Left lobe of liver (tissue), 2 donors: Measurements from ENCODE around the gene ERVH48-1. TPM values are rescaled to one million over a fixed set of nuclear protein-coding genes. Genes with fewer than 3 reads are reported as not detected.
"Not testable (repeated sequence)": the region's sequence is repeated elsewhere in the genome, so short reads cannot be mapped to it uniquely, and the experiment has no call there.

ENCODE experiments used
- ATAC-seq: fragments of 200-7000 bp; cut with Tn5 transposase; one replicate; pipeline ENCODE4 v1.9.1; 2020; ENCODE audit warnings: mild to moderate bottlenecking, moderate library complexity
- DNase-seq: peaks from one replicate; pipeline ENCODE4 v3.0.0-alpha.2; 2020; ENCODE audit warnings: low spot score
- total RNA-seq: library from RNA; stranded (reverse); gene quantifications from one replicate; pipeline ENCODE4 v1.2.1, GENCODE V29; 2021
- donor health status: DM: no; HTN: no; CAD: no; lungs with moderate emphysema.
- donor health status: DM: no; HTN: yes; CAD: no.

ERVH48-1 gene
- total RNA-seq, 1 donor from 2014 or later: not detected

DNA sequence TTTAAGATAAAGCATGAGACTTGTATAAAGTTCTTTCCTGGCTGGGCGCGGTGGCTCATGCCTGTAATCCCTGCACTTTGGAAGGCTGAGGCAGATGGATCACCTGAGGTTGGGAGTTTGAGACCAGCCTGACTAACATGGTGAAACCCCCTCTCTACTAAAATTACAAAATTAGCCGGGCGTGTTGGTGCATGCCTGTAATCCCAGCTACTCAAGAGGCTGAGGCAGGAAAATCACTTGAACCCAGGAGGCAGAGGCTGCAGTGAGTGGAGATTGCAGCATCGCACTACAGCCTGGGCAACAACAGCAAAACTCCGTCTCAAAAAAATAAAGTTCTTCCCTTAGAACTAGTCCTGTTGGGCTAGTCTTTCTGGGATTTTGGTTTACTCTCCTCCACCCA lies 13.5 kb downstream of the ERVH48-1 start:
- not testable (repeated sequence) for ATAC-seq, DNase-seq

DNA sequence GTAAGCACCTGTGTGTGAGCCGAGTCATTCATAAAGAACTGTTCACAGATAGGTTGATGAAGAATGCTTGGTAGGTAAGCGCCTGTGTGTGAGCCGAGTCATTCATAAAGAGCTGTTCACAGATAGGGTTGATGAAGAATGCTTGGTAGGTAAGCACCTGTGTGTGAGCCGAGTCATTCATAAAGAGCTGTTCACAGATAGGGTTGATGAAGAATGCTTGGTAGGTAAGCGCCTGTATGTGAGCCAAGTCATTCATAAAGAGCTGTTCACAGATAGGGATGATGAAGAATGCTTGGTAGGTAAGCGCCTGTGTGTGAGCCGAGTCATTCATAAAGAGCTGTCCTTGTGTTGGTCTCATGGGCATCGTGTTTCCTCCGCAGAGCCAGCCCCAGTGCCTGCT lies 16.9 kb downstream of the ERVH48-1 start:
- not testable (repeated sequence) for DNase-seq, ATAC-seq

GRCh38 chr21:42906233-42906632 lies 19.2 kb downstream of the ERVH48-1 start:
- DNase-seq: no peak
- ATAC-seq: no peak

- ATAC-seq: no peak
- no peak for DNase-seq
Observed at GRCh38 chr21:42905195-42905594, 20.2 kb downstream of the ERVH48-1 start.

DNA sequence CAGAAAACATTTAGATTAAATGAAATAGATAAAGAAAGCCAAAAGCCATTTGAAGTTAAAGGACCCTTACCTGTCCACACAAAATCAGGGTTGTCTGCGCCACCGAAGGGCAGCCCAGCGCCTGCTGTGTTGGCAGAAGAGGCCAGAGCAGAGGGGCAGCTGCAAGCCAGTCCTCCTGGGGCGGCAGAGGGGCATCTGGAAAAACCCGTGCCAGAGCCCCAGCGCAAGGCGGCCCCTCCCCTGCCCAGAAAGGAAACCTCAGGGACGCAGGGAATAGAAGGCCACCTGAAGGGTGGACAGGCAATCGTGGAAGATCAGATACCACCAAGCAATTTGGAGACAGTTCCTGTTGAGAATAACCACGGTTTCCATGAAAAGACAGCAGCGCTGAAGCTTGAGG lies 21.6 kb downstream of the ERVH48-1 start:
- DNase-seq: no peak

DNA sequence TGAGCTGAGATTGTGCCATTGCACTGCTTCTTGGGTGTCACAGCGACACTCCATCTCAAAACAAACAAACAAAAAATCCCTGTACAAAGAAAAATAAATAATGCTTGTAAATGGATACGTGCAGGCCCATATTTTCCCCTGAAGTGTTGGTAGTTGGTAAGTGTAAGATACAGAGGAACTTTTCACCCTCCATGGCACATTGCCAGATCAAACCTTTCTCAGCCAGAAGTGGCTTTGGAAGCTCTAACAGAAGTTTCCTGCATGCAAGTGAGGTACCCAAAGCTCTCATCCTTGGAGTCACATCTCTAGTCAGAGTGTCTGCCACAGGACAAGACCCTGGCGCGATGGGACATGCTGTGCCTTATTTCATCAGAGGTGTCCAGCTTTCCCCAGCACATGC lies 25.0 kb downstream of the ERVH48-1 start:
- no peak for DNase-seq
- ATAC-seq: no peak

More for the DNA sequence above, 21.6 kb downstream of the ERVH48-1 start:
- no peak for ATAC-seq

DNA sequence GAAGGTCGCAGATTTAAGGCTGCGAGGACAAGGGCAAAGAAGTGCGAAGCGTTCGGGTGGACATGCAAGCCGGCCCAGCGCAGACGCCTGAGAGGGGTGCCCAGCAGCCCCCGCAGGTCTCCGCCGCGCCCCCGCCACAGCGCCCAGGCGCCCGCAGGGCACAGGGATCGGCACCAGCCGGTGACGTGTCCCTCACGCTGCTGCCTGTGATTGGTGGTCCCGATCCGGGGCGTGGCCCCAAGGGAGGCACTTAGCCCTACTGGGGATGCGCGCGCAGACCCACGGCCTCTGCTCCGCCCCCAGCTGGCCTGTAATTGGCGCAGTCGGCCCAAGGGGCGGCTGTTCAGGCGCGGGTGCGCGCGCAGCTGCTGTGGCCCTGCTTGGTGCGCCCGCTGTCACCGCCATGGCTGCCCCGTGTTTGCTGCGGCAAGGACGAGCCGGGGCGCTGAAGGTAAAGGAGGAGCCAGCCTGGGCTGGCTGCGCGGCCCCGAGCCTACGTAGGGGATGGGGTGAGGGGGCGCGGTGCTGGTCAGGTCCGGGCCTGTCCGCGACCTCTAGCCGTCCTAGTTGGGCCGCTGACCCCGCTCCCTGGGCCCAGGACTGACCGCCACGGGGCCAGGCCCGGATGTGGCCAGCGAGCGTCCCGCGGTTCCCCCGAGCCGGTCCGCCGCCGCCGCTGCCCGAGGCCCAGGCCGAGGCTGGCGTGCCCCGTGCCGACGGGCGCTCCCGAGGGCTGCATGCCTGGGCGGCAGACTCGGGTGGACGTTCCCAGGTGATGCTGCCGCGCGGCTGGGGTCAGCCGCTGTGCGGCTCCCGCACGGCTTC lies 32.3 kb downstream of the ERVH48-1 start, which contains the start of gene NDUFV3:
NDUFV3 (plus strand) TSS at position 379 of the 825 bp plus-strand sequence; CDS start at position 404, 25 bp downstream.
- DNase-seq (peak; percentile 100), ATAC-seq (peak; percentile 93)

- peak; percentile 46 for ATAC-seq
Observed at GRCh38 chr21:42892582-42892930, 32.9 kb downstream of the ERVH48-1 start.

DNA sequence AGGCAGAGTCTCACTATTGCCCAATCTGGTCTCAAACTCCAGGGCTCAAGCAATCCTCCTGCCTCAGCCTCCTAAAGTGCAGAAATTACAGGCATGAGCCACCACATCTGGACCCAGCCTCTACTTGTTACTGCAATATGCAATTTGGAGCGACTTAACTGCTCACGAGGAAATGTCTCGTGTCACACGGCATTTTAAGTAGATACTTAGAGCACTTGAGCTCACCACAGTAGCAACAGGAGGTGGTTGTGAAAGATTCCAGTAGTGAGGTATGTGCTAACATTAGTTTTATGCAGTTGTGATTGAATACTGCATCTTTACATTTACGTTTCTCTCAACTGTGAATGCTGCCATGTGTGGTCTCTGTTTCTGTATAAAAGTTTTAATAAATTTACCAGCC lies 38.1 kb downstream of the ERVH48-1 start:
- DNase-seq: no peak
- ATAC-seq: no peak

More at GRCh38 chr21:42892582-42892930, 32.9 kb downstream of the ERVH48-1 start:
- no peak for DNase-seq

DNA sequence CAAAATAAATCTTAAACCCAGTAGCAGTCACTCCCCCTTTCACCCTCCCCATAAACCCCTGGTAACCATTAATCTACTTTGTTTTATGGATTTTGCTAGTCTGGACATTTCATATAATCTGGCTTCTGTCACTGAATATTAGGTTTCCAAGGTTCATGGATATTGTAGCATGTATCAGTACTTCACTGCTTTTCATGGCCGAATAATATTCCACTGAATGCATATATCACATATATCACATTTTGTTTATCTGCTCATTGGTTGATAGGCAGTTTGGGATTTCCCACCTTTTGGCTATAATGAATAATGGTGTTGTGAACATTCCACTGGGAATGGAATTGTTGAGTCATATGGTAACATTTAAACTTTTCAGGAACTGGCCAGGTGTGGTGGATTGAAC lies 41.5 kb downstream of the ERVH48-1 start:
- DNase-seq (no peak), ATAC-seq (no peak)

- DNase-seq (no peak), ATAC-seq (no peak)
Observed at GRCh38 chr21:42880352-42880751, 45.1 kb downstream of the ERVH48-1 start.

DNA sequence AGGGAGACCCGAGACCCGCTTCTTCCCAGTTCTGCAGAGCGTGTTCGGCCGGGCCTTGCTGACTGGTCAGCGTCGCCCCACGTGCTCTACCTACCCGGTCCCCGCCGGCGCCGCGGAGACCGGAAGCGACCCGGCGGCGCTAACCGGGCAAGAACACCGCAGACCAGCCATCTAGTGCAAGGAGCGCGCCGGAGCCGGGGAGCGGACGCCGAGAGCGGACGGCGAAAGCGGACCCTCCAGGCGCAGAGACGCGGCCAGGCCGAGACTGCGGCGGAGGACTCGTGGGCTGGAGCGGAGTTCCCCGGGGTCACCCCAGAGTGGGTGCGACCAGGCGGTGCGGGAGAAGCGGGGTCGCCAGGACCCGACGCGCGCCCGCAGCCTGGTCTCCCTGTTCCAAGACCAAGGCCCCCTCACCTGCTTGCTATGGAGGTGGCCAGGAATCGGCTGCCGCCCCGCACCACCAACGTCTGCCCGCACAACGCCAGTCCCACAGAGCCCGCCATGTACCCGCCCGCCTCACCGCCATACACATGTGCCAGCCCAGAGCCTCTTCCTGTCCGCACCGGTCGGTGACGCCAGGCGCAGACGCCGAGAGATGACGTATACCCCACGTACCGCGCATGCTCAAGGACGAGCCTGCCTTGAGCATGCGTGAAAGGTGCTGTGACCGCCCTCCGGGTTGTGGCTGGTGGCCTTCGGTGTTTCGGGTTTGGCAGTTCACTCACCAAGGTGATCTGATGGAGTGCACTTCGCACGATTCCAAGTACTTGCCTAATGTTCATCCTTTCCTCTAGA lies 46.2 kb downstream of the ERVH48-1 start, which contains the start of gene WDR4:
WDR4 (minus strand) TSS at position 547 of the 795 bp plus-strand sequence; CDS start at position 503, 44 bp downstream.
- peak; percentile 93 for ATAC-seq
- peak; percentile 98 for DNase-seq

- DNase-seq (no peak), ATAC-seq (peak; percentile 47)
Observed at GRCh38 chr21:42878678-42878992, 46.8 kb downstream of the ERVH48-1 start.

GRCh38 chr21:42875811-42876210 lies 49.6 kb downstream of the ERVH48-1 start:
- not testable (repeated sequence) for DNase-seq, ATAC-seq

GRCh38 chr21:42873096-42873495 lies 52.3 kb downstream of the ERVH48-1 start:
- ATAC-seq (no peak), DNase-seq (no peak)

- ATAC-seq (no peak), DNase-seq (no peak)
Observed at GRCh38 chr21:42868196-42868595, 57.2 kb downstream of the ERVH48-1 start.

Other genes starting within 250 kb of the ERVH48-1 start
- gene WDR4, start 46.1 kb downstream of the ERVH48-1 start, total RNA-seq: 8.2 TPM
- 22.8 TPM for gene NDUFV3, start 32.3 kb downstream of the ERVH48-1 start, total RNA-seq
- 6.0 TPM for gene PKNOX1, start 48.9 kb upstream of the ERVH48-1 start, total RNA-seq
- gene CBS, start 150.2 kb upstream of the ERVH48-1 start, total RNA-seq: 427 TPM
- gene U2AF1, start 181.9 kb upstream of the ERVH48-1 start, total RNA-seq: 11.0 TPM
- not detected for gene CRYAA, start 243.4 kb upstream of the ERVH48-1 start, total RNA-seq